Suprapubic skin (tissue), 4 donors: ENCODE results near the gene MAGI1. TPM values are rescaled to one million over a fixed set of nuclear protein-coding genes. Genes with fewer than 3 reads are reported as not detected.

Experiments
- DNase-seq, 2 donors: peaks; one replicate each; pipeline ENCODE4 v3.0.0-alpha.2; 2019; ENCODE audit warnings: low spot score in 2 of 2
- H3K27ac ChIP-seq: fragments of 200-600 bp; sonication (generic); one replicate; pipeline ENCODE4 v1.5.1; 2019
- H3K27me3 ChIP-seq: fragments of 200-600 bp; sonication (generic); one replicate; pipeline ENCODE4 v1.5.1; 2019
- H3K36me3 ChIP-seq: fragments of 200-600 bp; sonication (generic); one replicate; pipeline ENCODE4 v1.5.1; 2019
- H3K4me1 ChIP-seq: fragments of 200-600 bp; sonication (generic); one replicate; pipeline ENCODE4 v1.5.1; 2019
- H3K4me3 ChIP-seq: fragments of 200-600 bp; sonication (generic); one replicate; pipeline ENCODE4 v1.5.1; 2019; ENCODE audit warnings: mild to moderate bottlenecking
- H3K9me3 ChIP-seq: fragments of 200-600 bp; sonication (generic); one replicate; pipeline ENCODE4 v1.5.1; 2019
- EP300 ChIP-seq: sonication (generic); formaldehyde crosslinking; IDR thresholded peaks from one replicate; pipeline ENCODE4 v1.6.1; 2017; ENCODE audit warnings: antibody characterized with exemption
- POLR2A ChIP-seq, 2 donors: fragments of 450-650 bp; IDR thresholded peaks; one replicate each; pipeline ENCODE4 v1.6.1; 2017; ENCODE audit warnings: antibody characterized with exemption in 2 of 2, mild to moderate bottlenecking in 2 of 2, moderate library complexity in 2 of 2
- POLR2AphosphoS5 ChIP-seq, 3 donors: sonication (generic); formaldehyde crosslinking; IDR thresholded peaks; one replicate each; pipeline ENCODE4 v1.6.1; 2017; ENCODE audit warnings: antibody characterized with exemption in 3 of 3
- WGBS: methylation state at CpG from one replicate; pipeline ENCODE4 v1.1.5; 2018; 5-methylcytosine and 5-hydroxymethylcytosine counted together
- total RNA-seq, 4 donors: library from RNA; depleted of rRNA; stranded (reverse); fragments of >200 nt; gene quantifications; one replicate each; pipeline ENCODE4 v1.1.0, GENCODE V29; 2016
- TF ChIP-seq, protein P1 (sequence below), 2 donors: fragments of 200-600 bp in 1 of 2; fragments of 450-650 bp in 1 of 2; sonication (generic) in 1 of 2; IDR thresholded peaks; one replicate each; pipeline ENCODE4 v1.5.1; 2016 to 2019; ENCODE audit warnings: antibody characterized with exemption in 2 of 2, mild to moderate bottlenecking in 1 of 2, moderate library complexity in 1 of 2

MAGI1 gene
- total RNA-seq, 4 donors from 2014 or later: 37.9 to 71.5 (median 48.6) TPM

DNA sequence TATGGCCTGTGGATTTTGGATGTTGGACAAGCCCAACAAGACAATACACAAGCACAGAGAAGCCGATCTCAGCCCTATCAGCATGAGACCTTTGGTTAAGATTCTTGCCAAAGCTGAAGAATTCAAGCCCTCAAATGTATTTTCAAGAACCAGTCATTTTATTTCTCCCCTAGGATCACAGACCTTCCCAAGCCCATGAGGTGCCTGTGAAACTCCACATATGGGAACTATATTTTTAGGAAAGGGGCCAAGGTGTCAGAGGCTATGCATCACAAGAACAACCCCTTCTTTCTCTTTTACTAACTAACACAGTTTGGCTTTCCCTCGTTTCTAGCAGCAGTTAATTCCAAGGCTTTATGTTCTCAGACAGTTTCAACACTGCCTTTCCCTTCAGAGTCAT, 364.5 kb downstream of the MAGI1 start:
- TF ChIP-seq POLR2A (IDR thresholded peaks at IDR 0.05): no peak
- no peak for TF ChIP-seq POLR2AphosphoS5 (IDR thresholded peaks at IDR 0.05)
- TF ChIP-seq, protein P1, sequence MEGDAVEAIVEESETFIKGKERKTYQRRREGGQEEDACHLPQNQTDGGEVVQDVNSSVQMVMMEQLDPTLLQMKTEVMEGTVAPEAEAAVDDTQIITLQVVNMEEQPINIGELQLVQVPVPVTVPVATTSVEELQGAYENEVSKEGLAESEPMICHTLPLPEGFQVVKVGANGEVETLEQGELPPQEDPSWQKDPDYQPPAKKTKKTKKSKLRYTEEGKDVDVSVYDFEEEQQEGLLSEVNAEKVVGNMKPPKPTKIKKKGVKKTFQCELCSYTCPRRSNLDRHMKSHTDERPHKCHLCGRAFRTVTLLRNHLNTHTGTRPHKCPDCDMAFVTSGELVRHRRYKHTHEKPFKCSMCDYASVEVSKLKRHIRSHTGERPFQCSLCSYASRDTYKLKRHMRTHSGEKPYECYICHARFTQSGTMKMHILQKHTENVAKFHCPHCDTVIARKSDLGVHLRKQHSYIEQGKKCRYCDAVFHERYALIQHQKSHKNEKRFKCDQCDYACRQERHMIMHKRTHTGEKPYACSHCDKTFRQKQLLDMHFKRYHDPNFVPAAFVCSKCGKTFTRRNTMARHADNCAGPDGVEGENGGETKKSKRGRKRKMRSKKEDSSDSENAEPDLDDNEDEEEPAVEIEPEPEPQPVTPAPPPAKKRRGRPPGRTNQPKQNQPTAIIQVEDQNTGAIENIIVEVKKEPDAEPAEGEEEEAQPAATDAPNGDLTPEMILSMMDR (IDR thresholded peaks at IDR 0.05): no peak
- TF ChIP-seq EP300: no peak
- no peaks in the 10 kb centered on the region for H3K9me3 ChIP-seq
- no peaks in the 10 kb centered on the region for H3K36me3 ChIP-seq
- WGBS: 27% methylated on average over 2 of the region's 2 CpGs
- H3K4me1 ChIP-seq: peaks cover 3% of the 10 kb centered on the region
- H3K27ac ChIP-seq: no peak overlapping the region
- H3K27me3 ChIP-seq: no peaks in the 10 kb centered on the region
- no peak overlapping the region for H3K4me3 ChIP-seq
- DNase-seq: no peak

DNA sequence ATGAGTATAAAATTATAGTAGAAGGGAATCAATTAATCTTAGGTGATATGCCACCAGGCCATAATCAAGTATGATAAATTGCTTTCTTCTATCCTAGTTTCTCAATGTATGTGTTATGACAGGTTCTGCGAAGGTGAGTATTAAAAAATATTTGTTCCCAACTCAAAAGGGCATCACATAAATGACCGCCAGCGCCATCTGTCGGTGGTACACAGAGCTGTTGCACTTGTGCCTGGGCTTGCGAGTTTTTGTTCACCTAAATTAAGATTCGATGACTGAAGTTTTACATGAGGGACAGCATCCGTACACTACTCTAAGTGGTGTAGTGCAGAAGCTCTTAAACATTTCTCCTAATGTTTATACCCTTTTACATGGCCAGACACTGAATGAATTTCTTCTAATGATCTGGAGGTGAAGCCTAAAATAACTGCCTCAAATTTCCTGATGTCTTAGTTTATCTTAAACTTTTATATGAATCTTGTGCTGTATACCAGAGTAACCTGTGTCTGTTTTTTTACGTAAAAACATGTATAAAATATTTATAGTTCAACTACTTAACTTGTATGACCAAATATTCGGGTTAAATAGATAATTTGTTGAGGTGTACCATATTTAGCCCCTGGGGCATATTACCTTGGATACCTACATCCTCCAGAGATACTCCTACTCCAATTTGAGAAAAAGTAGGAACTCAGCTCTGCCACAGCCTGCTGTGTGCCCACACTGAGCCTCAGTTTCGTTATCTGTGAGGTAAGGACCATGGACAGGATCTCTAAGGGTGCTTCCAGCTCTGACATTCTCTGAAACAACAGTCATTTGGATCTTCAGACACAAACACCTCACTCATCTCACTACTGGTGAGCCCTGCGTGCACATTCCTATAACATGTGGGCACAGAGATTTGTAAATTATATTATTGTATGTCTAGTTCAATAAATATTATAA, 365.6 kb downstream of the MAGI1 start:
- no peak for DNase-seq
- H3K4me3 ChIP-seq: no peak overlapping the region
- H3K36me3 ChIP-seq: no peaks in the 10 kb centered on the region
- H3K4me1 ChIP-seq: peaks cover 3% of the 10 kb centered on the region
- 39% methylated on average over 11 of the region's 11 CpGs for WGBS
- H3K9me3 ChIP-seq: no peaks in the 10 kb centered on the region
- no peaks in the 10 kb centered on the region for H3K27me3 ChIP-seq
- TF ChIP-seq, protein P1 (IDR thresholded peaks at IDR 0.05): peak; percentile 33 to 70
- TF ChIP-seq EP300: no peak
- H3K27ac ChIP-seq: no peak overlapping the region

DNA sequence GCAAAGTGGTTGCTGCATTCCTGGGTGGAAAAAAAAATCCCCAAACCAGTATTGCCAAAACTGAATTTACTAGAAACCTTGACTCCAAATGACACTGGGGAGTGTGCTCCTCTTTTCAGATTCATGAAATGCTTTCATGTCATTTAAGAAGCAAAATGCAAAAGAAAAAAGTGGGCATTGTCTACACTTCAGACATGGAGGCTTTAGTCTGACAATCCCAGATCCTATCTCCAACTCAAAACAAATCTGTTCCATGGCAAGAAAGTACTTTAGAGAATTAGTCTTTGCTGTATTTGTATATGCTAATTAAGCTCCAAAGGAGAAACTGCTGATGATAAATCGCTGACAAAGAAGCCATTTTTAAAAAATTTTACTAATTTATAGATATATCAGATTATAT, 366.7 kb downstream of the MAGI1 start:
- Histone ChIP-seq H3K27me3 (no peaks in the 10 kb centered on the region), H3K36me3 (no peaks in the 10 kb centered on the region), H3K9me3 (no peaks in the 10 kb centered on the region), H3K4me1 (peaks cover 3% of the 10 kb centered on the region), H3K4me3 (no peak overlapping the region), H3K27ac (no peak overlapping the region)
- no peak for TF ChIP-seq POLR2A (IDR thresholded peaks at IDR 0.05)
- TF ChIP-seq EP300: no peak
- TF ChIP-seq POLR2AphosphoS5 (IDR thresholded peaks at IDR 0.05): no peak
- TF ChIP-seq, protein P1 (IDR thresholded peaks at IDR 0.05): no peak
- 76% methylated on average over 1 of the region's 1 CpG for WGBS
- no peak for DNase-seq

GRCh38 chr3:65671004-65671403, 367.7 kb downstream of the MAGI1 start:
- Histone ChIP-seq H3K27me3 (no peaks in the 10 kb centered on the region), H3K4me3 (no peak overlapping the region), H3K36me3 (no peaks in the 10 kb centered on the region), H3K9me3 (no peaks in the 10 kb centered on the region), H3K27ac (no peak overlapping the region), H3K4me1 (peaks cover 3% of the 10 kb centered on the region)
- no peak for DNase-seq
- WGBS: 48% methylated on average over 3 of the region's 3 CpGs
- TF ChIP-seq, protein P1 (IDR thresholded peaks at IDR 0.05): no peak
- no peak for TF ChIP-seq EP300
- TF ChIP-seq POLR2A (IDR thresholded peaks at IDR 0.05): no peak
- no peak for TF ChIP-seq POLR2AphosphoS5 (IDR thresholded peaks at IDR 0.05)

DNA sequence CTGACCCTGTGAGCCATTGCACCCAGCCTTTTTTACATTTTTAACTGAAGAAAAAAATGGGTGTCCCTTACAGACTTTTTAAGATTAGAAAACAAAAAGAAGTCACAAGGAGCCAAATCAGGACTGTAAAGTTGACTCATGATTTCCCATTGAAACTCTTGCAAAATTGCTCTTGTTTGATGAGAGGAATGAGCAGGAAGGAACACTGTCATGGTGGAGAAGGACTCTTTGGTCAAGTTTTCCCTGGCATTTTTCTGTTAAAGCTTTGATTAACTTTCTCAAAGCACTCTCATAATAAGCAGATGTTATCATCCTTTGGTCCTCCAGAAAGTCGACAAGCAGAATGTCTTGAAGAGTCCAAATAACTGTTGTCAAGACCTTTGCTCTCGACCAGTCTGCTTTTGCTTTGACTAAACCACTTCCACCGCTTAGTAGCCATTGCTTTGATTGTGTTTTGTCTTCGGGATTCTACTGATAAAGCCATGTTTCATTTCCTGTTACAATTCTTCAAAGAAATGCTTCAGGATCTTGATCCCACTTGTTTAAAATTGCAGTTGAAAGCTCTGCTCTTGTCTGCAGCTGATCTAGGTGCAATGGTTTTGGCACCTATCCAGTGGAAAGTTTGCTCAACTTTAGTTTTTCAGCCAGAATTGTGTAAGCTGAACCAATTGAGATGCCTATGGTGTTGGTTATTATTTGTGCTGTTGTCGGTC, 369.4 kb downstream of the MAGI1 start:
- no peak for DNase-seq
- Histone ChIP-seq H3K4me3 (no peak overlapping the region), H3K27ac (no peak overlapping the region), H3K36me3 (no peaks in the 10 kb centered on the region), H3K27me3 (no peaks in the 10 kb centered on the region), H3K4me1 (peaks cover 3% of the 10 kb centered on the region), H3K9me3 (no peaks in the 10 kb centered on the region)
- TF ChIP-seq, protein P1 (IDR thresholded peaks at IDR 0.05): no peak
- TF ChIP-seq EP300 (no peak), POLR2A (IDR thresholded peaks at IDR 0.05) (no peak), POLR2AphosphoS5 (IDR thresholded peaks at IDR 0.05) (no peak)
- 57% methylated on average over 5 of the region's 5 CpGs for WGBS
